ENCODE measurements around the gene GJA8. TPM values are rescaled to one million over a fixed set of nuclear protein-coding genes. Genes with fewer than 3 reads are reported as not detected.
"Not testable (repeated sequence)": the region's sequence is repeated elsewhere in the genome, so short reads cannot be mapped to it uniquely, and the experiment has no call there.

Gene GJA8
- polyA plus RNA-seq, 3 donors from 2014 or later = not detected

GRCh38 chr1:147897789-147898188 is 4.8 kb upstream of the GJA8 start:
- Mint-ChIP-seq H3K27ac (no peak overlapping the region), H3K4me3 (no peak overlapping the region), H3K36me3 (no peaks in the 10 kb centered on the region), H3K4me1 (no peaks in the 10 kb centered on the region), H3K27me3 (ENCODE audit: low read depth in 3 of 3) (peaks cover 2 to 3% (median 2%) of the 10 kb centered on the region in 3 donors), H3K9me3 (no peaks in the 10 kb centered on the region)
- DNase-seq = no peak

GRCh38 chr1:147904726-147905125 is 2.1 kb downstream of the GJA8 start:
- no peak for DNase-seq
- H3K27ac Mint-ChIP-seq = no peak overlapping the region
- H3K9me3 Mint-ChIP-seq = no peaks in the 10 kb centered on the region
- peaks cover 0 to 7% (median under 1%) of the 10 kb centered on the region in 3 donors for H3K27me3 Mint-ChIP-seq (ENCODE audit: low read depth in 3 of 3)
- H3K36me3 Mint-ChIP-seq = no peaks in the 10 kb centered on the region
- H3K4me1 Mint-ChIP-seq = no peaks in the 10 kb centered on the region
- H3K4me3 Mint-ChIP-seq = no peak overlapping the region

GRCh38 chr1:147907786-147908509 is 5.4 kb downstream of the GJA8 start:
- H3K36me3 Mint-ChIP-seq = no peaks in the 10 kb centered on the region
- H3K4me1 Mint-ChIP-seq = no peaks in the 10 kb centered on the region
- H3K27me3 Mint-ChIP-seq (ENCODE audit: low read depth in 3 of 3) = peaks cover 0 to 3% (median 0%) of the 10 kb centered on the region in 3 donors
- H3K9me3 Mint-ChIP-seq = no peaks in the 10 kb centered on the region
- no peak overlapping the region for H3K27ac Mint-ChIP-seq
- DNase-seq = no peak
- no peak overlapping the region for H3K4me3 Mint-ChIP-seq

GRCh38 chr1:147912553-147912952 is 10.0 kb downstream of the GJA8 start:
- Mint-ChIP-seq H3K4me3 (no peak overlapping the region), H3K9me3 (no peaks in the 10 kb centered on the region), H3K27me3 (ENCODE audit: low read depth in 3 of 3) (peaks cover 2 to 3% (median 3%) of the 10 kb centered on the region in 3 donors), H3K36me3 (no peaks in the 10 kb centered on the region), H3K27ac (no peak overlapping the region), H3K4me1 (no peaks in the 10 kb centered on the region)
- DNase-seq = no peak

GRCh38 chr1:147913362-147913942 is 10.9 kb downstream of the GJA8 start:
- H3K4me1 Mint-ChIP-seq = no peaks in the 10 kb centered on the region

GRCh38 chr1:147919896-147920295 is 17.3 kb downstream of the GJA8 start:
- Mint-ChIP-seq H3K27ac (no peak overlapping the region), H3K4me3 (no peak overlapping the region), H3K4me1 (no peaks in the 10 kb centered on the region), H3K9me3 (no peaks in the 10 kb centered on the region), H3K27me3 (ENCODE audit: low read depth in 3 of 3) (peaks cover 2 to 6% (median 3%) of the 10 kb centered on the region in 3 donors), H3K36me3 (no peaks in the 10 kb centered on the region)
- no peak for DNase-seq

More at GRCh38 chr1:147913362-147913942, 10.9 kb downstream of the GJA8 start:
- Mint-ChIP-seq H3K27me3 (ENCODE audit: low read depth in 3 of 3) (peaks cover 2 to 3% (median 2%) of the 10 kb centered on the region in 3 donors), H3K9me3 (no peaks in the 10 kb centered on the region), H3K27ac (no peak overlapping the region), H3K36me3 (no peaks in the 10 kb centered on the region), H3K4me3 (no peak overlapping the region)
- DNase-seq = no peak

GRCh38 chr1:147924813-147925212 is 22.2 kb downstream of the GJA8 start:
- Mint-ChIP-seq H3K27me3 (ENCODE audit: low read depth in 3 of 3) (peaks cover 0 to 3% (median 2%) of the 10 kb centered on the region in 3 donors), H3K27ac (no peak overlapping the region), H3K4me1 (peaks cover 5 to 7% of the 10 kb centered on the region in 2 donors), H3K36me3 (no peaks in the 10 kb centered on the region), H3K9me3 (no peaks in the 10 kb centered on the region), H3K4me3 (no peak overlapping the region)
- DNase-seq = no peak

GRCh38 chr1:147927215-147927614 is 24.6 kb downstream of the GJA8 start:
- not testable (repeated sequence) for H3K9me3 Mint-ChIP-seq; H3K27me3 Mint-ChIP-seq (ENCODE audit: low read depth in 3 of 3); H3K4me3 Mint-ChIP-seq; H3K36me3 Mint-ChIP-seq; DNase-seq; H3K27ac Mint-ChIP-seq
- peaks cover 21 to 31% of the 10 kb centered on the region in 2 donors for H3K4me1 Mint-ChIP-seq

GRCh38 chr1:147927689-147928088 is 25.1 kb downstream of the GJA8 start:
- not testable (repeated sequence) for H3K9me3 Mint-ChIP-seq; H3K27ac Mint-ChIP-seq; H3K27me3 Mint-ChIP-seq (ENCODE audit: low read depth in 3 of 3)

GRCh38 chr1:147928236-147929132 is 25.9 kb downstream of the GJA8 start, which contains the start of gene GPR89B:
GPR89B (plus strand) TSS chr1:147928420; CDS start chr1:147928537, 117 bp downstream.
- Mint-ChIP-seq H3K4me3 (peak within 1 kb of the TSS; percentile 78 to 88 (median 83)), H3K27ac (peak within 1 kb of the TSS in 5 of 6 donors; percentile 45 to 87 (median 69)), H3K4me1 (peaks cover 24 to 38% of the 10 kb centered on the region in 2 donors)
- H3K9me3 Mint-ChIP-seq; H3K27me3 Mint-ChIP-seq (ENCODE audit: low read depth in 3 of 3); H3K36me3 Mint-ChIP-seq: not testable (repeated sequence)
- DNase-seq = peak; percentile 86 to 88 (median 86)

More at GRCh38 chr1:147927689-147928088, 25.1 kb downstream of the GJA8 start:
- peaks cover 24 to 36% of the 10 kb centered on the region in 2 donors for H3K4me1 Mint-ChIP-seq
- H3K4me3 Mint-ChIP-seq, H3K36me3 Mint-ChIP-seq, DNase-seq: not testable (repeated sequence)

- H3K27ac Mint-ChIP-seq; H3K27me3 Mint-ChIP-seq (ENCODE audit: low read depth in 3 of 3); DNase-seq; H3K9me3 Mint-ChIP-seq; H3K4me3 Mint-ChIP-seq; H3K36me3 Mint-ChIP-seq: not testable (repeated sequence)
- peaks cover 24 to 41% of the 10 kb centered on the region in 2 donors for H3K4me1 Mint-ChIP-seq
These were observed 28.5 kb downstream of the GJA8 start for GRCh38 chr1:147931137-147931536.

- H3K4me1 Mint-ChIP-seq = peaks cover 15 to 29% of the 10 kb centered on the region in 2 donors
- not testable (repeated sequence) for H3K27ac Mint-ChIP-seq, DNase-seq
These were observed 32.7 kb downstream of the GJA8 start for GRCh38 chr1:147935296-147935695.

GRCh38 chr1:147940456-147940855 is 37.9 kb downstream of the GJA8 start:
- H3K4me1 Mint-ChIP-seq; H3K4me3 Mint-ChIP-seq; DNase-seq; H3K9me3 Mint-ChIP-seq; H3K27ac Mint-ChIP-seq; H3K27me3 Mint-ChIP-seq (ENCODE audit: low read depth in 3 of 3): not testable (repeated sequence)
- H3K36me3 Mint-ChIP-seq = peaks cover 0 to 14% (median 0%) of the 10 kb centered on the region in 3 donors

More at GRCh38 chr1:147935296-147935695, 32.7 kb downstream of the GJA8 start:
- not testable (repeated sequence) for H3K27me3 Mint-ChIP-seq (ENCODE audit: low read depth in 3 of 3); H3K9me3 Mint-ChIP-seq; H3K4me3 Mint-ChIP-seq
- peaks cover 0 to 19% (median 0%) of the 10 kb centered on the region in 3 donors for H3K36me3 Mint-ChIP-seq

GRCh38 chr1:147942563-147942962 is 40.0 kb downstream of the GJA8 start:
- H3K4me1 Mint-ChIP-seq = not testable (repeated sequence)

More at GRCh38 chr1:147942563-147942962, 40.0 kb downstream of the GJA8 start:
- DNase-seq; H3K27ac Mint-ChIP-seq; H3K4me3 Mint-ChIP-seq; H3K27me3 Mint-ChIP-seq (ENCODE audit: low read depth in 3 of 3); H3K36me3 Mint-ChIP-seq; H3K9me3 Mint-ChIP-seq: not testable (repeated sequence)
